ENCODE results near the gene DMC1.

- no peak for TF ChIP-seq CTCF (conservative IDR thresholded peaks at IDR 0.05; ENCODE audit: low read depth, low read length)
- TF ChIP-seq POLR2A (IDR thresholded peaks at IDR 0.05; ENCODE audit: low read depth, low read length) = no peak
- no peak for TF ChIP-seq MAZ (IDR thresholded peaks at IDR 0.05; ENCODE audit: borderline replicate concordance, low read depth, low read length)
- TF ChIP-seq MXI1 (IDR thresholded peaks at IDR 0.05; ENCODE audit: borderline replicate concordance, low read depth, low read length) = no peak
- TF ChIP-seq RCOR1 (IDR thresholded peaks at IDR 0.05; ENCODE audit: insufficient replicate concordance, low read length) = no peak
- no peak; the same call in 1 of the 2 replicates for TF ChIP-seq CEBPB (IDR thresholded peaks at IDR 0.05; ENCODE audit: low read depth, low read length)
- no peak for TF ChIP-seq MAFK (IDR thresholded peaks at IDR 0.05; ENCODE audit: low read depth, low read length)
These were observed 75.5 kb downstream of the DMC1 start for GRCh38 chr22:38494498-38494897.
